Parathyroid adenoma (tissue), 2 donors: ENCODE results near the gene ISCU.
"Not testable (repeated sequence)": the region's sequence is repeated elsewhere in the genome, so short reads cannot be mapped to it uniquely, and the experiment has no call there.

Experiments
- H2AFZ ChIP-seq: fragments of 300-600 bp; sonication (generic); one replicate; pipeline ENCODE4 v1.7.0; 2017; ENCODE audit warnings: antibody characterized with exemption, mild to moderate bottlenecking
- H3K27ac ChIP-seq: fragments of 300-600 bp; sonication (generic); one replicate; pipeline ENCODE4 v1.7.0; 2017
- H3K27me3 ChIP-seq: fragments of 300-600 bp; sonication (generic); one replicate; pipeline ENCODE4 v1.7.0; 2017; ENCODE audit warnings: low read length; ENCODE audit not compliant: control insufficient read depth, insufficient read depth
- H3K36me3 ChIP-seq: fragments of 300-600 bp; sonication (generic); one replicate; pipeline ENCODE4 v1.7.0; 2017; ENCODE audit warnings: low read length; ENCODE audit not compliant: control insufficient read depth, insufficient read depth
- H3K4me1 ChIP-seq: fragments of 300-600 bp; sonication (generic); one replicate; pipeline ENCODE4 v1.7.0; 2017; ENCODE audit warnings: control low read depth
- H3K4me2 ChIP-seq: fragments of 300-600 bp; sonication (generic); one replicate; pipeline ENCODE4 v1.7.0; 2017; ENCODE audit warnings: low read length
- H3K4me3 ChIP-seq: fragments of 300-600 bp; sonication (generic); one replicate; pipeline ENCODE4 v1.7.0; 2017; ENCODE audit warnings: low read depth, low read length
- H3K79me2 ChIP-seq: fragments of 300-600 bp; sonication (generic); one replicate; pipeline ENCODE4 v1.7.0; 2017; ENCODE audit warnings: control low read depth
- H3K9ac ChIP-seq: fragments of 300-600 bp; sonication (generic); one replicate; pipeline ENCODE4 v1.7.0; 2017; ENCODE audit warnings: mild to moderate bottlenecking
- H3K9me3 ChIP-seq: fragments of 300-600 bp; sonication (generic); one replicate; pipeline ENCODE4 v1.7.0; 2017; ENCODE audit warnings: low read length; ENCODE audit not compliant: control insufficient read depth
- TF ChIP-seq, protein P1 (sequence below): fragments of 300-600 bp; sonication (generic); IDR thresholded peaks from one replicate; pipeline ENCODE4 v1.7.0; 2017; ENCODE audit warnings: antibody characterized with exemption, mild to moderate bottlenecking
- donor health status: primary hyperparathyroidism.

Gene ISCU

DNA sequence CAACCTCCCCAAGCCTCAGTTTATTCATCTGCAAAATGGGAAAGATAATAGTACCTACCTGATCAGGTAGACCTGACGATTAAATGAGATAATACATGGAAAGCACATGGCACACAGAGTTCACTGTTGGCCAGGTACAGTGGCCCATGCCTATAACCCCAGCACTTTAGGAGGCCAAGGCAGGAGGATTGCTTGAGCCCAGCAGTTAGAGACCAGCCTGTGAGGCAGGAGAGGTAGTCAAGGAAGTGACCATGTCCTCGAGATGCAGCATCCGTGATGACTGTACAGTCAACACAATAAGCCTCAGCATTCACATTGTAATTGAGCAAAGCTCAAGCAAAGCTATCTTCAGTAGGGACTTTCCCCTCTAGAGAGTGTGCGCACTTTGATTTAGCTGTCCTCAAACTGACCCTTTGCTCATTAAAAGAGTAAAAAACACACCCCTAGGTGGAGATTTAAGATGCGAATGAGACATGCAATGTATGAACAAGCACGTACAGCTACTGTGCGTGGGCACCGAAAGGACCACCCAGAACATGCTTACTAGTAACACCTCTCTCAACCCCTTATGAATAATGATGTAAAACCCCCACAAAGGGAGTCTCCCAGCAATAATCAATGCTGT, 9.9 kb downstream of the ISCU start:
- Histone ChIP-seq H3K79me2 (no peaks in the 10 kb centered on the region), H3K4me2 (no peak overlapping the region), H3K9ac (no peak overlapping the region), H3K27me3 (no peaks in the 10 kb centered on the region), H3K4me3 (no peak overlapping the region), H3K4me1 (no peaks in the 10 kb centered on the region), H3K9me3 (no peaks in the 10 kb centered on the region), H3K36me3 (no peaks in the 10 kb centered on the region), H3K27ac (no peak overlapping the region), H2AFZ (no peak overlapping the region)
- TF ChIP-seq, protein P1, sequence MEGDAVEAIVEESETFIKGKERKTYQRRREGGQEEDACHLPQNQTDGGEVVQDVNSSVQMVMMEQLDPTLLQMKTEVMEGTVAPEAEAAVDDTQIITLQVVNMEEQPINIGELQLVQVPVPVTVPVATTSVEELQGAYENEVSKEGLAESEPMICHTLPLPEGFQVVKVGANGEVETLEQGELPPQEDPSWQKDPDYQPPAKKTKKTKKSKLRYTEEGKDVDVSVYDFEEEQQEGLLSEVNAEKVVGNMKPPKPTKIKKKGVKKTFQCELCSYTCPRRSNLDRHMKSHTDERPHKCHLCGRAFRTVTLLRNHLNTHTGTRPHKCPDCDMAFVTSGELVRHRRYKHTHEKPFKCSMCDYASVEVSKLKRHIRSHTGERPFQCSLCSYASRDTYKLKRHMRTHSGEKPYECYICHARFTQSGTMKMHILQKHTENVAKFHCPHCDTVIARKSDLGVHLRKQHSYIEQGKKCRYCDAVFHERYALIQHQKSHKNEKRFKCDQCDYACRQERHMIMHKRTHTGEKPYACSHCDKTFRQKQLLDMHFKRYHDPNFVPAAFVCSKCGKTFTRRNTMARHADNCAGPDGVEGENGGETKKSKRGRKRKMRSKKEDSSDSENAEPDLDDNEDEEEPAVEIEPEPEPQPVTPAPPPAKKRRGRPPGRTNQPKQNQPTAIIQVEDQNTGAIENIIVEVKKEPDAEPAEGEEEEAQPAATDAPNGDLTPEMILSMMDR = no peak

DNA sequence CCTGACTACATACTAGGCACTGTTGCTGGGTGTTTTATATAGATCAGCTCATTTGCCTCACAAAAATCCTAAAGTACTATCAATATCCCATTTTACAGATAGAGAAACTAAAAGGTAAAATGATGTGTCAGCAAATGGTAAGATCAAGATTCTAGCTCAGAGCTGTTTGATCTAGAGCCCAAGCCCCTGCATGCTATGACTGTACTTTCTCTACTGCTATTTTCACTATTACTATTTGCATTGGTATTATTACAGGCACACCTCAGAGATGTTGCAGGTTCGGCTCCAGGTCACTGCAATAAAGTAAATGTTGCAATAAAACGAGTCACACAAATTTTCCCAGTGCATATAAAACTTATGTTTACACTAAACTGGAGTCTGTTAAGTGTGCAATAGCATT, 10.9 kb downstream of the ISCU start:
- Histone ChIP-seq H3K79me2 (no peaks in the 10 kb centered on the region), H2AFZ (no peak overlapping the region), H3K27ac (no peak overlapping the region), H3K9ac (no peak overlapping the region), H3K27me3 (no peaks in the 10 kb centered on the region), H3K4me3 (no peak overlapping the region), H3K9me3 (no peaks in the 10 kb centered on the region), H3K36me3 (no peaks in the 10 kb centered on the region), H3K4me2 (no peak overlapping the region), H3K4me1 (no peaks in the 10 kb centered on the region)
- TF ChIP-seq, protein P1 = no peak

DNA sequence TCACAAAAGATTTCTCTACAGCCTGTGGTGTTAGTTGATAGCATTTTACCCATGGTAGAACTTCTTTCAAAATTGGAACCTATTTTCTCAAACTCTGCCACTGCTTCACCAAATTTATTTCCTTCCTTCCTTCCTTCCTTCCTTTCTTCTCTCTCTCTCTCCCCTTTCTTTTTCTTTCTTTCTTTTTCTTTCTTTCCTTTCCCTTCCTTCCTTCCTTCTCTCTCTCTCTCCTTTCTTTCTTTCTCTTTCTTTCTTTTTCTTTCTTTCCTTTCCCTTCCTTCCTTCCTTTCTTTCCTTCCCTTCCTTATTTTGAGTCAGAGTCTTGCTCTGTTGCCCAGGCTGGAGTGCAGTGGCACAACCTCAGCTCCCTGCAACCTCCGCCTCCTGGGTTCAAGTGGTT, 11.9 kb downstream of the ISCU start:
- H3K9ac ChIP-seq, H3K4me2 ChIP-seq, H3K27ac ChIP-seq, H3K9me3 ChIP-seq, H3K36me3 ChIP-seq, H3K27me3 ChIP-seq, H3K4me1 ChIP-seq, H3K4me3 ChIP-seq, H2AFZ ChIP-seq, H3K79me2 ChIP-seq: not testable (repeated sequence)

DNA sequence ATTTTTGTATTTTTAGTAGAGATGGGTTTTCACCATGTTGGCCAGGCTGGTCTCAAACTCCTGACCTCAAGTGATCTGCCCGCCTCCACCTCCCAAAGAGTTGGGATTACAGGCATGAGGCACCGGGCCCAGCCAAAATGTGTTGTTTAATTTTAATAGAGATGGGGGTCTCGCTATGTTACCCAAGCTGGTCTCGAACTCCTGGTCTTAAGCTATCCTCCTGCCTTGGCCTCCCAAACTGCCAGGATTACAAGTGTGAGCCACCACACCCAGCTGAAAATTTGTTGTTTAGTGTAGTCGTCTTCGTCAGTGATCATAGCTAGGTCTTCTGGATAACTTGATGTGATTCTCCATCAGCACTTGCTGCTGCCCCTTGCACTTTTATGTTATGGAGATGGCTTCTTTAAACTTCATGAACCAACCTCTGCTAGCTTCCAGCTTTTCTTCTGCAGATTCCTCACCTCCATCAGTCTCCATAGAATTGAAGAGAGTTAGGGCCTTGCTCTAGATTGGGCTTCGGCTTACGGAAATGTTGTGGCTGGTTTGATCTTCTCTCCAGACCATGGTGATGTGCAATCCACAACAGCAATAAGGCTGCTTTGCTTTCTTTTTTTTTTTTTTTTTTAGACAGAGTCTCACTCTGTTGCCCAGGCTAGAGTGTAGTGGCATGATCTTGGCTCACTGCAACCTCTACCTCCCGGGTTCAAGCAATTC, 13.0 kb downstream of the ISCU start:
- H3K27ac ChIP-seq = no peak overlapping the region
- TF ChIP-seq, protein P1 = no peak
- H3K27me3 ChIP-seq = no peaks in the 10 kb centered on the region
- no peaks in the 10 kb centered on the region for H3K4me1 ChIP-seq
- no peaks in the 10 kb centered on the region for H3K79me2 ChIP-seq
- H3K9ac ChIP-seq = no peak overlapping the region
- no peak overlapping the region for H3K4me2 ChIP-seq
- no peaks in the 10 kb centered on the region for H3K36me3 ChIP-seq
- no peaks in the 10 kb centered on the region for H3K9me3 ChIP-seq
- H3K4me3 ChIP-seq = no peak overlapping the region
- H2AFZ ChIP-seq = no peak overlapping the region

DNA sequence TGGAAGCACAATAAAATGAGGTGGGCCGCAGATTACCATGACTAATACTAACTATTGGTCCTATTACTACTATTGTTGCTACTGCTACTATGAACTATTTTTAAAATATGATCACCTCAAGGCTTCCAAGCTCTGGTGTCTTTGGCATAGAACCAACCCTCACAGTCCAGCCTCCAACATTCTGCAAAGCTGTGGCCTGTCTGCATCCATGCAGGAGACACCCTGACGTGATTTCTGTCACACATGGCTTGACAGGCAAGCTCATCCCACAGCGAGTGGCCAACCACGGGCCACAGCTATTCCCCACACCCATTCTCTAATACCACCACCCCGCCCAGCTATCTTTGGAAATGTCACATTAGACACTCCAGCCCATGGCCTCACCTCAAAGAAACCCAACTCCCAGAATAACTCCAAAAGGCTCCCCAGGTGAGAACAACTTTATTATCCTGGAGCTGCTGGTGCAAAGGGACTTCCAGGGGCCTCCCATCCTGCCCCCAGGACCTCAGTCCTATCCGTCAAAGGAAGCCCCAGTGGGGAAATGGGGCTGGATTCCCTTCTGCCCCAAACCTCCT, 14.4 kb downstream of the ISCU start:
- TF ChIP-seq, protein P1 = no peak
- Histone ChIP-seq H3K36me3 (no peaks in the 10 kb centered on the region), H3K27me3 (no peaks in the 10 kb centered on the region), H3K4me2 (no peak overlapping the region), H3K9me3 (no peaks in the 10 kb centered on the region), H3K4me3 (no peak overlapping the region), H3K9ac (no peak overlapping the region), H3K27ac (no peak overlapping the region), H2AFZ (no peak overlapping the region), H3K79me2 (no peaks in the 10 kb centered on the region), H3K4me1 (no peaks in the 10 kb centered on the region)
